MM.1S (cell line): ENCODE measurements around the gene PRPF19.

Experiments used
- CTCF ChIP-seq: fragments of 300-600 bp; sonication (generic); IDR thresholded peaks from 2 replicates; pipeline ENCODE4 v1.5.1; 2016; ENCODE audit warnings: antibody characterized with exemption, low read length, mixed read lengths
- EZH2 ChIP-seq: fragments of 300-600 bp; sonication (generic); optimal IDR thresholded peaks from 2 replicates; pipeline ENCODE3; 2017; ENCODE audit warnings: low read depth, mild to moderate bottlenecking, antibody characterized with exemption, low read length, mixed read lengths
- EZH2phosphoT487 ChIP-seq: fragments of 300-600 bp; sonication (generic); IDR thresholded peaks from 2 replicates; pipeline ENCODE4 v1.6.1; 2018; ENCODE audit warnings: antibody characterized with exemption, low read length

GRCh38 chr11:60955571-60955970 lies 49.2 kb upstream of the PRPF19 start:
- TF ChIP-seq CTCF (no peak), EZH2phosphoT487 (no peak), EZH2 (no peak)
